HepG2 (cell line): Measurements from ENCODE around the gene LTBR. TPM values are rescaled to one million over a fixed set of nuclear protein-coding genes. Genes with fewer than 3 reads are reported as not detected.

Experiments
- ATAC-seq: fragments of 200-7000 bp; cut with Tn5 transposase; 3 replicates; pipeline ENCODE4 v1.9.1; 2020; ENCODE audit warnings: mild to moderate bottlenecking, moderate library complexity
- BruUV-seq: library from RNA; stranded (reverse); fragments of 400-500 nt; replicated peaks from 2 replicates; lab custom pipeline; 2021; lab: Mats Ljungman, UMichigan
- CTCF ChIA-PET: fragments of 300-600 bp; formaldehyde crosslinking; extraction: SDS; loops from one replicate; lab custom pipeline; 2021; ENCODE audit warnings: low total read pairs, inconsistent platforms, low intra/inter-chr PET ratio; lab: Yijun Ruan, JAX
- POLR2A ChIA-PET: fragments of 350-600 bp; sonication (Branson Sonifier 250); formaldehyde crosslinking; loops from one replicate; lab custom pipeline; 2020; ENCODE audit warnings: antibody characterized with exemption, inconsistent platforms; lab: Yijun Ruan, JAX
- DNase-seq: peaks from one replicate; pipeline ENCODE4 v3.0.0-alpha.2; 2015; ENCODE audit warnings: low spot score
- FAIRE-seq: peaks from 3 replicates; lab custom pipeline; 2011; peaks lifted over from hg19 to GRCh38; lab: Jason Lieb, UNC
- H2AFZ ChIP-seq: one replicate; pipeline ENCODE4 v1.6.1; 2011; ENCODE audit warnings: low read length, inconsistent platforms
- H3K27ac ChIP-seq: fragments of 300-600 bp; 3 replicates; pipeline ENCODE4 v1.8.0; 2011; ENCODE audit warnings: mixed run types, mild to moderate bottlenecking, mixed read lengths, low read length, inconsistent platforms; ENCODE audit not compliant: insufficient read depth; ENCODE audit errors: extremely low read length
- H3K27me3 ChIP-seq, 2 experiments: fragments of 200-600 bp in 1 of 2; 2 replicates in 1 of 2; 3 replicates in 1 of 2; pipeline versions ENCODE4 v1.6.0 to v1.8.0; 2011; ENCODE audit warnings: low read length in 2 of 2, mild to moderate bottlenecking in 2 of 2, moderate library complexity in 2 of 2, inconsistent platforms in 1 of 2; ENCODE audit not compliant: insufficient read depth in 2 of 2, control insufficient read depth in 1 of 2
- H3K36me3 ChIP-seq, 2 experiments: fragments of 200-600 bp in 1 of 2; replicated peaks in 1 of 2; 2 replicates in 1 of 2; 3 replicates in 1 of 2; pipeline versions ENCODE4 v1.5.1 to v1.8.0; 2011; ENCODE audit warnings: low read length in 2 of 2, inconsistent platforms in 1 of 2; ENCODE audit not compliant: insufficient read depth in 2 of 2, control insufficient read depth in 1 of 2
- H3K4me1 ChIP-seq: 2 replicates; pipeline ENCODE4 v1.5.1; 2012; ENCODE audit warnings: low read length, inconsistent platforms; ENCODE audit not compliant: insufficient read depth
- H3K4me2 ChIP-seq: 2 replicates; pipeline ENCODE4 v1.6.0; 2011; ENCODE audit warnings: low read depth, low read length, inconsistent platforms
- H3K4me3 ChIP-seq, 3 experiments: fragments of 200-600 bp in 1 of 3; sonication (generic), shearing (Covaris generic) in 1 of 3; replicated peaks in 1 of 3; 2 replicates each; pipeline ENCODE4 v1.5.1; 2011 to 2016; ENCODE audit warnings: low read length in 3 of 3, inconsistent platforms in 2 of 3, low read depth in 2 of 3, mild to moderate bottlenecking in 2 of 3, control low read depth in 1 of 3, mixed read lengths in 1 of 3; ENCODE audit not compliant: insufficient read depth in 1 of 3
- H3K79me2 ChIP-seq: one replicate; pipeline ENCODE4 v1.6.1; 2011; ENCODE audit warnings: low read length, inconsistent platforms; ENCODE audit not compliant: insufficient read depth
- H3K9ac ChIP-seq: 2 replicates; pipeline ENCODE4 v1.6.0; 2011; ENCODE audit warnings: mild to moderate bottlenecking, low read depth, low read length, inconsistent platforms; ENCODE audit not compliant: insufficient read depth
- H3K9me3 ChIP-seq: 2 replicates; pipeline ENCODE4 v1.5.1; 2012; ENCODE audit warnings: mild to moderate bottlenecking, low read length
- H4K20me1 ChIP-seq: 2 replicates; pipeline ENCODE4 v1.6.0; 2011; ENCODE audit warnings: inconsistent platforms, mild to moderate bottlenecking, low read length, moderate library complexity; ENCODE audit not compliant: insufficient read depth
- ADNP ChIP-seq: sonication (generic); formaldehyde crosslinking; IDR thresholded peaks from 2 replicates; pipeline ENCODE4 v1.4.0; 2020; ENCODE audit warnings: missing genetic modification reagents
- LBX2 ChIP-seq: sonication (generic); formaldehyde crosslinking; IDR thresholded peaks from 2 replicates; pipeline ENCODE4 v1.5.0; 2020; ENCODE audit warnings: missing genetic modification reagents, mild to moderate bottlenecking, borderline replicate concordance
- TGIF2 ChIP-seq: IDR thresholded peaks from 2 replicates; pipeline ENCODE4 v1.6.1; 2016; ENCODE audit warnings: control low read depth, missing compliant biosample characterization
- ZNF136 ChIP-seq: sonication (generic); formaldehyde crosslinking; IDR thresholded peaks from 2 replicates; pipeline ENCODE4 v1.8.1; 2022; ENCODE audit warnings: low read depth, mild to moderate bottlenecking, moderate library complexity, missing genetic modification reagents
- ZNF629 ChIP-seq: sonication (generic); formaldehyde crosslinking; conservative IDR thresholded peaks from 2 replicates; pipeline ENCODE4 v1.5.0; 2020; ENCODE audit warnings: missing genetic modification reagents
- WGBS: methylation state at CpG from one replicate; pipeline ENCODE4 v1.1.6; 2017; ENCODE audit warnings: low lambda C conversion rate; 5-methylcytosine and 5-hydroxymethylcytosine counted together
- in situ Hi-C: cut with HindIII; loops from 2 replicates; pipeline ENCODE4 v1.10.0; 2017; ENCODE audit warnings: low pct_unique_long_range_greater_than_20kb; ENCODE audit not compliant: extremely low pct_ligation_motif_present
- intact Hi-C: fragments of 100-400 bp; cut with micrococcal nuclease; formaldehyde crosslinking; loops from one replicate; pipeline ENCODE4 v1.10.0; 2022; ENCODE audit not compliant: unreplicated experiment
- polyA plus RNA-seq, 8 experiments: library from polyadenylated mRNA; depleted of rRNA in 3 of 8; stranded (reverse) in 7 of 8; unstranded in 1 of 8; fragments of >200 nt; fragmentation: Illumina TruSeq in 4 of 8; extraction: Trizol in 4 of 8; gene quantifications; 2 replicates each; pipeline versions ENCODE4 v1.2.1 to v1.2.3, GENCODE V29; 2011 to 2016; ENCODE audit warnings: low read depth in 4 of 8, missing spikeins in 1 of 8, mixed read lengths in 1 of 8; ENCODE audit not compliant: insufficient read depth in 1 of 8
- total RNA-seq, 5 experiments: library from RNA; depleted of rRNA; stranded (reverse); fragments of >200 nt; fragmentation: Illumina TruSeq; extraction: Trizol; gene quantifications; 2 replicates each; pipeline ENCODE4 v1.2.3, GENCODE V29; 2016; ENCODE audit warnings: low read depth in 1 of 5

The LTBR gene
- total and polyA plus RNA-seq, 2 of the 13 experiments (the other 11 are each of a cell fraction or from before 2014, with no cell fraction given): 31.4 to 34.8 TPM

DNA sequence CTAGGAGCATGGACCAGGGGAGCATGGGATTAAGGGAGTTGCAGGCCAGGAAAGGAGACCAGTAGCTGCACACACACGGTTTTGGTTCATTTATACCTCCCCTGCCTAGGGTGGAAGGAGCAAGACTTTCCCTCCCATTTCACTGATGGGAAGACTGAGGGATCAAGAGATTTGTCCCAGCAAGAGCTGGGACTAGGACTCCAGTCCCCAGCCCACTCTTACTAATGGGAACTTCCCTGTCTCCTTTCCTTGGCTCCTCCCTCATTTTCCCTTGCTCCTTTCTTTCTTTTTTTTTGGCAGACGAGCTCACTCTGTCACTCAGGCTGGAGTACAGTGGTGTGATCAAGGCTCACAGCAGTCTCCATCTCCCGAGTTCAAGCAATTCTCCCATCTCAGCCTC lies 21.6 kb upstream of the LTBR start:
- no TSS peak for BruUV-seq
- FAIRE-seq: no peak
- DNase-seq: no peak
- no peak overlapping the region for H2AFZ ChIP-seq
- H4K20me1 ChIP-seq: no peaks in the 10 kb centered on the region
- in situ Hi-C loops: no loop called here
- ATAC-seq: no peak
- CTCF ChIA-PET: no interaction called here
- no peaks in the 10 kb centered on the region for H3K27me3 ChIP-seq
- intact Hi-C loops: no loop called here
- POLR2A ChIA-PET: interaction anchor here (1.1 to 3.8 kb wide), 8 partner anchors 10 to 68 kb away, joined by 3 to 220 read pairs (median 20); partner anchors contain the start of genes LTBR, SCNN1A and TNFRSF1A
- peaks cover 47% of the 10 kb centered on the region for H3K4me1 ChIP-seq
- H3K79me2 ChIP-seq: no peaks in the 10 kb centered on the region
- H3K4me2 ChIP-seq: no peak overlapping the region
- no peak overlapping the region for H3K27ac ChIP-seq
- 96% methylated on average over 3 of the region's 3 CpGs for WGBS
- 0 out of 2 replicates have a peak overlapping the region, but pooled peaks have one; percentile 2 for H3K9ac ChIP-seq
- TF ChIP-seq ADNP (0 out of 2 replicates have a peak, but pooled peaks have one; percentile 18), ZNF629 (CRISPR knock-in tag) (peak; percentile 86), ZNF136 (no peak), TGIF2 (CRISPR knock-in tag) (no peak)
- TF ChIP-seq, all 625 proteins: peak for 2
- Histone ChIP-seq H3K9me3 (no peaks in the 10 kb centered on the region), H3K4me3 (no peak overlapping the region), H3K36me3 (no peaks in the 10 kb centered on the region)

- ATAC-seq: no peak
- CTCF ChIA-PET: interaction anchor here (1.2 kb wide), 1 partner anchor 27 kb away, joined by 3 read pairs; no protein-coding TSS in a partner anchor
- H3K4me2 ChIP-seq: peak overlapping the region; percentile 83; the same call in 1 of the 2 replicates
- no TSS peak for BruUV-seq
- no peak for DNase-seq
- no peaks in the 10 kb centered on the region for H3K79me2 ChIP-seq
- H3K4me1 ChIP-seq: peaks cover 53% of the 10 kb centered on the region
- POLR2A ChIA-PET: interaction anchor here (0.7 to 3.8 kb wide), 20 partner anchors 7 to 528 kb away, joined by 3 to 220 read pairs (median 6); partner anchors contain the start of genes GAPDH, LTBR, SCNN1A and TAPBPL
- peak overlapping the region; percentile 95 for H3K27ac ChIP-seq
- FAIRE-seq: no peak
- peak overlapping the region in 1 of 3 experiments; percentile 75; a peak in 4 of 6 replicates for H3K4me3 ChIP-seq
- intact Hi-C loops: no loop called here
- no peak overlapping the region for H2AFZ ChIP-seq
- no peaks in the 10 kb centered on the region for H3K9me3 ChIP-seq
- no peaks in the 10 kb centered on the region for H4K20me1 ChIP-seq
- in situ Hi-C loops: no loop called here
- no peaks in the 10 kb centered on the region for H3K27me3 ChIP-seq
- no peaks in the 10 kb centered on the region for H3K36me3 ChIP-seq
- no peak for TF ChIP-seq LBX2 (CRISPR knock-in tag)
- H3K9ac ChIP-seq: no peak overlapping the region; the same call in 1 of the 2 replicates
- WGBS: 22% methylated on average over 4 of the region's 4 CpGs
Observed at GRCh38 chr12:6363010-6363329, 21.0 kb upstream of the LTBR start.
